GM12873 (cell line): Measurements from ENCODE around the gene FUT1.

Source experiments
- CTCF ChIP-seq: IDR thresholded peaks from 2 replicates; pipeline ENCODE4 v1.5.1; 2012; ENCODE audit warnings: low read depth, mild to moderate bottlenecking, moderate library complexity, low read length, control low read depth; ENCODE audit not compliant: insufficient read depth; ENCODE audit errors: missing control alignments

The FUT1 gene

GRCh38 chr19:48750351-48750750 is 2.1 kb downstream of the FUT1 start:
- TF ChIP-seq CTCF, result no peak

- no peak for TF ChIP-seq CTCF
These were observed 2.8 kb downstream of the FUT1 start for GRCh38 chr19:48749571-48750198.

GRCh38 chr19:48746738-48747575 is 5.5 kb downstream of the FUT1 start, which contains the start of gene IZUMO1:
Gene IZUMO1, minus strand, starts transcription at chr19:48746909. Its CDS starts 1,050 bp downstream, at chr19:48745859.
- no peak for TF ChIP-seq CTCF

GRCh38 chr19:48746110-48746509 is 6.3 kb downstream of the FUT1 start:
- TF ChIP-seq CTCF, result no peak

GRCh38 chr19:48745208-48745995 is 7.0 kb downstream of the FUT1 start:
- TF ChIP-seq CTCF, result no peak

- TF ChIP-seq CTCF, result no peak
These were observed 10.3 kb downstream of the FUT1 start for GRCh38 chr19:48742096-48742495.

- no peak for TF ChIP-seq CTCF
These were observed 11.1 kb downstream of the FUT1 start for GRCh38 chr19:48741129-48741999.
